GM18526 (cell line): ENCODE data around the gene STAT2.

Experiments
- POLR2A ChIP-seq: IDR thresholded peaks from 3 replicates; pipeline ENCODE4 v1.6.1; 2011; ENCODE audit not compliant: insufficient read length; ENCODE audit errors: extremely low read depth

STAT2 gene

GRCh38 chr12:56333679-56334489 lies 26.0 kb downstream of the STAT2 start, which contains the start of gene PAN2:
TSS of gene PAN2 (minus strand) at chr12:56334000. CDS start at chr12:56333094, 906 bp downstream.
- TF ChIP-seq POLR2A = peak; percentile 88

DNA sequence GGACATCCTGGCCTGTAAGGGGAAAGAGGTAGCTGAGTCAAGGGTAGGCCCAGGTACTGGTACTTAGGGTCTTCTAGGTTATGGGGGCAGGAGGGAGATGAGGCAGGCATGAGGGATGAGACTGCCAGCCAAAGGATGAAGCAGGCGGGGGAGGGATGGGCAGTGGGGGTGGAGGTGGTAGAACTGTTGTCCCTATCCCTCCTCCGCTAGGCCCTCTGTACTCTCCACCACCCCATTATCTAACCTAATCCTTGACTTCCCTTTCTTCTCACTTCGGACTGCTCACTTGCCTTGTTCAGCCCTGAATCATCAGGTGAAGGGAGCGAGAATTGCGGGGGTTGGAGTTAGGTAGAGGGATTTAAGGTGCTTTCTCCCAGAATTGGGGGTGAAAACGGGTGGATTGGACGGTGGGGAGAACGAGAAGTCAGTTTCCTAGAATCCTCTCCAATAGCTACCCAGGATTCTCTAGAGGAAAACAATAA lies 26.7 kb downstream of the STAT2 start:
- no peak for TF ChIP-seq POLR2A

DNA sequence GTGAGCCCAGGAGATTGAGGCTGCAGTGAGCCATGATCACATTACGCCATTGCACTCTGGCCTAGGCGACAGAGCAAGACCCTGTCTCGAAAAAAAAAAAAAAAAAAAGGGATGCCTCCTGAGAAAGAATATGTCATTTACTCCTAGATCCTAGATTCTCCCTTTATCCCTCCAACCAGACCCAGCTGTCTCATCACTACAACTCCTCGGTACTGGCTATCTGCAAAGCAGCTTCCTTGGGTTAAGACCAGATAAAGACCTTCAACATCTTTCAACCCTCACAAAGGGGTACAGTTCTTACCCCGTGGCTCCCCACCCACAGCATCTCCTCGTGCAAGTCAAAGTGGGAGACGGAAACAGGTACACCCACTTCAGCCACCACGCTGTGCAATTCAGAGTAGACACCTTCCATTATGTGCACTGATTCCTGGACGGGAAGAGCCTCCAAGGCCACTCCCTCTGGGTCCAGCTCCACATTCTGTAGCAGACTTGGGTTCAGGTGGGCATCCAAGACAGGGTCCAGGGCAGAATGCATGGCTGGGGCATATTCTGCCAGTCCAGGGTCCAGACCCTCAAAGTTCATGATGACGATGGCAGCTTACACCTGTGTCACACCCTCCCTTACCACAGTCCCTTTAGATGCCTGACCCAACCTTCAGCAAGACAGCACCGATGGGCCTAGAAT lies 27.3 kb downstream of the STAT2 start:
- no peak for TF ChIP-seq POLR2A

DNA sequence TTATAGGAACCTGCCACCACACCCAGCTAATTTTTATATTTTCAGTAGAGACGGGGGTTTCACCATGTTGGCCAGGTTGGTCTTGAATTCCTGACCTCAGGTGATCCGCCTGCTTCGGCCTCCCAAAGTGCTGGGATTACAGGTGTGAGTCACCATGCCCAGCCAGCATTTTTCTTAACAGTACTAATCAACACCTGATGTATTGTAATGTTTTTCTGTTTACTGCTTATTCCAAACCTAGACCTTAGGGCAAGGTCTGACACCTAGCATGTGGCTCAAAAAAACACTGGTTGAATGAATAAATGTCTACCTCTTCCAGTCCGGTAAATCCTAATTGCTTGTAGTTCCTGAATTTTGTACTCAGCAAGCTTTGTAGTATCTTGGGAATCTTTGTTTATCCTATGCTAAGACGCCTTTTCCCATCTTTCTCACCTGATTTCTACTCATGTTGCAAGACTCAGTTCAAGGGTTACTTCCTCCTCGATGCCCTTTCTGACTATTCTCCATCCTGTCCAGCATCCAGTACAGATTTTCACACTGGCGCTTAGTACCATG lies 28.9 kb downstream of the STAT2 start:
- TF ChIP-seq POLR2A = no peak

DNA sequence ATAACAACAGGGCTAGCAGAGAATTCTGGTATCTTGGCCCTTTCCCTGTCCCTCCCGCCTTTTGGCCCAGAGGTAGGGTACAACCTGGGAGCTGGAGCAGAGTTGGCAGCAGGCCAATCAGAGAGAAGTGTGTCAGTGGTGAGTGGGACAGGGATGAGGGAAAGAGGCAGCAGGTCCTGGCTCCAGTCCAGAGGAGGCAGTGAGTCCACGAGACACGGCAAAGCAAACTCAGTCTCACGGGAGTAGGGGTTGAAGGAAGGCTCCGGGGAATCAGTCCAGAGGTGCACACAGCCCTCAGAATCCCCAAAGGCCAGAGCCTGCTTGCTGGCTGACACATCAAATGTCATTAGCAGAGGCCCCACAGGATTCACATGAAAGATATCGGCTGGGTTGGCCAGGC lies 33.4 kb downstream of the STAT2 start:
- no peak for TF ChIP-seq POLR2A

GRCh38 chr12:56326126-56326525 lies 33.8 kb downstream of the STAT2 start:
- TF ChIP-seq POLR2A = no peak

DNA sequence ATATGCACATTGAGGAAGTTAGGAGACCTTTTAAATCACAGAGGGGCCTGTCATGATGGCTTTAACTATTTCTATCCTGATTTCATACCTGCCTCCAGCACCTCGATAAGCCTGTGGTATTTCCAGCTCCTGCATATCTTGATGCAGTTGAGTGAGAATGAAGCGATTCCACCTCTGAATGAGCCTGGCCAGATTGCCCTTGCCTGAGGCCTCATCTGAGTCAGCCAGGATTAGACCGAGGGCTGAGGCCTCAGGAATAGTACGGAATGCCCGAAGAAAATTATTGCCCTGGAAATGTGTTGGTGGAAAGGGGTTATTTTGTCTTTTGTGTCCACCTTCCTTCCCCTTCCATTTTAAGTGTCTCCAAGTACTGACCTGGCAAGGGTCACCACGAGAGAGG lies 35.7 kb downstream of the STAT2 start:
- TF ChIP-seq POLR2A = no peak

- TF ChIP-seq POLR2A = no peak
These were observed 38.9 kb downstream of the STAT2 start for GRCh38 chr12:56321027-56321426.

- TF ChIP-seq POLR2A = no peak
These were observed 42.2 kb downstream of the STAT2 start for GRCh38 chr12:56317675-56318074.

GRCh38 chr12:56315622-56316473 lies 44.1 kb downstream of the STAT2 start, which contains the start of gene CNPY2:
TSS of gene CNPY2 (minus strand) at chr12:56315988. CDS start at chr12:56315217, 771 bp downstream.
- peak; percentile 93 for TF ChIP-seq POLR2A

- no peak for TF ChIP-seq POLR2A
These were observed 44.7 kb downstream of the STAT2 start for GRCh38 chr12:56315249-56315621.

DNA sequence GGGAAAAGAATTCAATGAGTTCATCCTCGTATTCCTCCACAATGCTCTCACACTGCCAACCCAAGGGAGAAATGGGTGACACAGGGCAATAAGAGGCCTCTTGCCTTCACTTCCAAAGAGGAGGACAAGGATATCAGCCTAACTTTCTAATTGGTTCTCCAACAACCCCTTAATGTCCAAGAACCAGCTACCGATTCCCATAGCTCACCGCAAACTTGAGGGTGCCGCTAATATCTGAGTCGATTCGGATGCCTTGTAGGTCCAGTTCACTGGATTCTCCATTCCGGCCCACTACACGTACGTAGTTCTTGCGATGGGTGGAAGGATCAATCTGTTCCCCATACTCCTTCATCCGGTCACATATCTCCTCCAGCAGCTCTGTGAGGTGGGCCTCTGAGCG lies 48.9 kb downstream of the STAT2 start:
- TF ChIP-seq POLR2A = no peak

DNA sequence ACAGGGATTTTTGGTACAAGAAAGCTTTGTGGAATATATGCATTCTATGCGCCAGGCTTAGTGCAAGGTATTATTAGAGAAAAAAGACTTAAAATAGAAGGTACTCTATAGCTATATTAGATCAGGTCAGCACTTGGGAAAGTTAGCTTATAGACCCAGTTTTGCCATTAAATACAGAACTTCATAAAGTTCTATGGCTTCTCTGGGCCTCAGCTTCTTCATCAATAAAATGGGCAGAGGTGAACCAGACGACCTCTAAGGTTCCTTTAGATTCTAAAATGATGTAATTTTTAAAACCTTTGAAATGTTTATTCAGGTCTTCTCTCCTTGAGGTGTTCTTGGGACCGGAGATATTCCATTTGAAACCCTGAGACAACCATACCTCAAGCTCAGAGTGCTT lies 51.2 kb downstream of the STAT2 start:
- no peak for TF ChIP-seq POLR2A

- TF ChIP-seq POLR2A = no peak
These were observed 52.5 kb downstream of the STAT2 start for GRCh38 chr12:56307221-56307965.
